HG03103 (cell line): ENCODE data around the gene JAK2.
A peak's percentile ranks its signal among the peaks of the same experiment; 100 is the strongest.
"Not testable (repeated sequence)": the region's sequence is repeated elsewhere in the genome, so short reads cannot be mapped to it uniquely, and the experiment has no call there.

ENCODE experiments used
- ATAC-seq: cut with Tn5 transposase; IDR thresholded peaks from one replicate; pipeline ENCODE4 v1.9.1; 2021; ENCODE audit warnings: low read depth; ENCODE audit not compliant: unreplicated experiment

Gene JAK2

GRCh38 chr9:4979239-4979638 lies 5.8 kb upstream of the JAK2 start:
- no peak for ATAC-seq

- ATAC-seq: no peak
Observed at GRCh38 chr9:4980086-4980727, 4.9 kb upstream of the JAK2 start.

DNA sequence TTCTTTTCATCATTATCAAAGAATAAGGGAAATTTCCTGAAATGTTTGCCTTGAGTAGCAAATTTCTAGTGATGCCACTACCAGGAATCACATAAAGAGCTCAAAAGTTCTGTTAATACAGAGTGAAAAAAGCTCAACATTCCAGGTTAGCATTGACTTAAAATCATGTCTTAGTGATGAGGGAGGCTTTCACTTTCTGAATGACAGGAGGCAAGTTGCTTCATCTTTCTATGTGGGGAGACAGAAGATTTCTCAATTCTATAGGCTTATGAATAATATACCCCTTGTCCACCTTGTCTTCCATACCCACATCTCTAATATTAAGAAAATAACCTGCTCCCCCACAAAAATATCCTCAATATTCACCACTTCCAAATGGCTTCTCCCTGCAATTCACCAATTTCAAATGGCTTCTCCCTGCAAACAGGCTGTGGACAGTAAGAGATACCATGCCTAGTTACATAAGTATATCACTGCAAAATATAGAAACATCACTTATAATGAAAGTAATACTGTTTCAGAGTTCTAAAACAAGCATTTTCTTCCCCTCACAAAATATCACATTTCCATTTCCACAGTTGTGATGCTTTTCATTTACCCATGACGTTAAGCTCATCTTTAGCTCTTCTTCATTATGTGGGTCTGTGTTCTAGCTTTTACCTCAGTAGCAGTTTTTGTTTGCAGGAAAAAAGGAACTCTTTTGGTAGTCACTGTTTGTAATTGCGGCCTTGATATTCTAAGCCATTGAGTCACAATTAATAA lies 2.2 kb upstream of the JAK2 start:
- ATAC-seq: no peak

DNA sequence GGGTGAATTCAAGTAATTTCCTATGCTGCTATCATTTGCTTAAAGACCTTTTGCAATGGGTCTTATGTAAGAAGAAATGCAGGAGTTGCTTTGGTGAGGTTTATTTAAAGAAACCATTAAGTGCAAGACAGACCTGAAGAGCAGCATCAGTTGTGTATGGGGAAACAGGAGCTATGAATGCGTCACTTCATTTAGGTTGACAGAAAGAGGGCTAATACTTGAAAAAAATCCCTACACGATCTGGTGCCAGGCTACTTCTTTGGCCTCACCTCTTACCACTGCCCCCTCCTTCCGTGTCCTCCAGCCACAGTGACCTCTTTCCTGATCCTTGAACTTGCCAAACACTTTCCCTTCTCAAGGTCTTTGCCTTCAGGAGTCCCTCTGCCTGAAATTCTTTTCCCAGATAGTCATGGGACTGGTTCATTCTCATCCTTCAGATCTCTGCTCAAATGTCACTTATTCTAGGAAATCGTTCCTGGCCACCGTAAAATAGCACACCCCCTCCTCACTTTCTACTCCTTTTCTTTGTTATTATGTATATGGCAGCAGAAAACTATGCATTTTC lies 1.4 kb upstream of the JAK2 start:
- no peak for ATAC-seq

- peak; percentile 6 for ATAC-seq
Observed at GRCh38 chr9:4984171-4984620, 876 bp upstream of the JAK2 start.

- ATAC-seq: peak; percentile 20
Observed at GRCh38 chr9:4985386-4986266, 554 bp downstream of the JAK2 start.

- ATAC-seq: no peak
Observed at GRCh38 chr9:4986296-4986695, 1.2 kb downstream of the JAK2 start.

- no peak for ATAC-seq
Observed at GRCh38 chr9:4986783-4987182, 1.7 kb downstream of the JAK2 start.

GRCh38 chr9:4987961-4988421 lies 2.9 kb downstream of the JAK2 start:
- ATAC-seq: no peak

- ATAC-seq: no peak
Observed at GRCh38 chr9:4992872-4993271, 7.8 kb downstream of the JAK2 start.

- ATAC-seq: no peak
Observed at GRCh38 chr9:4994166-4994890, 9.3 kb downstream of the JAK2 start.

DNA sequence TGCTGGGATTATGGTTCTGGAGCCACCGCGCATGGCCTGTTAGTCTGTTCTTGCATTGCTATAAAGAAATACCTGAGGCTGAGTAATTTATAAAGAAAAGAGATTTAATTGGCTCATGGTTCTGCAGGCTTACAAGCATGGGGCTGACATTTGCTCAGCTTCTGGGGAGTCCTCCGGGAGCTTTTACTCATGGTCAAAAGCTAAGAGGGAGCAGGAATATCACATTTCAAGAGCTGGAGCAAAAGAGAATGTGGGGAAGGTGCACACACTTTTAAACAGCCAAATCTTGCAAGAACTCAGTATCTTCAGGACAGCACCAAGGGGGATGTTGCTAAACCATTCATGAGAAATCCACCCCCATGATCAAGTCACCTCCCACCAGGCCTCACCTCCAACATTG lies 12.1 kb downstream of the JAK2 start:
- ATAC-seq: no peak

- ATAC-seq: no peak
Observed at GRCh38 chr9:4997631-4998030, 12.6 kb downstream of the JAK2 start.

GRCh38 chr9:5002811-5003210 lies 17.7 kb downstream of the JAK2 start:
- ATAC-seq: no peak

DNA sequence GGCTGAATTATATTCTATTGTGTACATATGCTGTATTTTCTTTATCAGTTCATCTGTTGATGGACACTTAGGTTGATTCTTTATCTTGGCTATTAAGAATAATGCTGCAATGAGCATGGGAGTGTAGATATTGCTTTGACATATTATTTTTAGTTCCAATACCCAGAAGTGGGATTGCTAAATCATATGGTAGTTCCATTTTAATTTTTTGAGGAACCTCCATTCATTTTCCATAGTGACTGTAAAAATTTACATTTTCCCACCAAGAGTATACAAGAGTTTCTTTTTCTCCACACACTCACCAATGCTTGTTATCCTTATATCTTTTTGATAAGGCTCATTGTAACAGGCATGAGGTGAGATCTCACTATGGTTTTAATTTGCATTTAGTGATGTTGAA lies 19.4 kb downstream of the JAK2 start:
- ATAC-seq: no peak

DNA sequence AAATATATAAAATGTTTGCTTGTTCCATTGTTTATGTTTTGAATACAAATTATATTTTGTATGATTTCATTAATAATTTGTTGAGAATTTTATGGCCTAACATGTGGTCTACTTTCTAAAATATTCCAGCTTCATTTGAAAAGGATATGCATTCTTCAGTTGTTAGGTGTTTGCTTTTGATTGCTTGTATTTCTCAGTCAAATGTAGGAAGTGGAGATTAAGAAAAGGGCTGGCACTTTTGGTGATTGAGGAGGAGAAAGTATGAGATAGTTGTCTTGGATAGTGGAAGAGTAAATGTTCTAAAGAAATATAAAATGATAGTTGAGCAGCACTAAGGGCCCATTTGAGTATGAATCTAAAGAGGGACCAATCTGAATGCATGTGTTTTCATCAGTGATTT lies 23.1 kb downstream of the JAK2 start:
- no peak for ATAC-seq

- ATAC-seq: no peak
Observed at GRCh38 chr9:5013374-5013773, 28.3 kb downstream of the JAK2 start.

GRCh38 chr9:5015934-5016333 lies 30.9 kb downstream of the JAK2 start:
- ATAC-seq: no peak

DNA sequence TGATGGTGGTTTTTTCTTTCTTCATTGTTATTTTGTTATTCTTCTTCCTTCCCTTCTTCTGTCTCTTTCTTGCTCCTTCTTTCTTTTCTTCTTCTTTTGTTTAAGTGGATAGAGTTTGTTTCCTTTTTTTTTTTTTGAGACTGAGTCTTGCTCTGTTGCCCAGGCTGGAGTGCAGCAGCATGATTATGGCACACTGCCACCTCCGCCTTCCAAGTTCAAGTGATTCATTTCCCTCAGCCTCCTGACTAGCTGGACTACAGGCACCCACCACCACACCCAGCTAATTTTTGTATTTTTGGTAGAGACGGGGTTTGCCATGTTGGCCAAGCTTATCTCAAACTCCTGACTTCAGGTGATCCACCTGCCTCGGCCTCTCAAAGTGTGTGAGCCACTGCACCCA lies 40.3 kb downstream of the JAK2 start:
- no peak for ATAC-seq

GRCh38 chr9:5031941-5032340 lies 46.9 kb downstream of the JAK2 start:
- not testable (repeated sequence) for ATAC-seq
